Measurements from ENCODE around the gene TNFRSF17. TPM values are rescaled to one million over a fixed set of nuclear protein-coding genes. Genes with fewer than 3 reads are reported as not detected.

The TNFRSF17 gene
- total and polyA plus RNA-seq, 9 of the 15 experiments (the other 6 are each of a cell fraction or from before 2014, with no cell fraction given): not detected

DNA sequence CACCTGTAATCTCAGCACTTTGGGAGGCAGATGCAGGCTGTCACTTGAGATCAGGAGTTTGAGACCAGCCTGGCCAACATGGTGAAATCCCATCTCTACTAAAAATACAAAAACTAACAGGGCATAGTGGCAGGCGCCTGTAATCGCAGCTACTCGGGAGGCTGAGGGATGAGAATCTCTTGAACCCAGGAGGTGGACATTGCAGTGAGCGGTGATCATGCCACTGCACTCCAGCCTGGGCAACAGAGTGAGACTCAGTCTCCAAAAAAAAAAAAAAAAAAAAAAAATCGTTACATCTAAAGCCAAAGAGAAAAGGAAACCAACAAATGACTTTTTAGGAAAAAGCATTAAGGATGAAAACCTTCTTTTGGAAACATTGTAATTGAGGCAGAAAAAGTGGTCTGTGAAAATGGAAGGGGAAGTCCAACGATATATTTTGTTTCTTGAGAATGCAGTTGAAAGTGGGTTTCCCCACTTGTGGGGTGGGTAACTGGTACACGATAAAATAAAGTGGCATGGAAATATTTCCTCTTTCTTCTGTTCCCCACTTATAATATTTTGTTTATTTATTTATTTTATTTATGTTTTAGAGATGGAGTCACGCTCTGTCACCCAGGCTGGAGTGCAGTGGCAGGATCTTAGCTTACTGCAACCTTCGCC, 14.1 kb downstream of the TNFRSF17 start:
- TF ChIP-seq MEIS2 (IDR thresholded peaks at IDR 0.05; ENCODE audit: partially characterized antibody): no peak
- TF ChIP-seq, protein P1, sequence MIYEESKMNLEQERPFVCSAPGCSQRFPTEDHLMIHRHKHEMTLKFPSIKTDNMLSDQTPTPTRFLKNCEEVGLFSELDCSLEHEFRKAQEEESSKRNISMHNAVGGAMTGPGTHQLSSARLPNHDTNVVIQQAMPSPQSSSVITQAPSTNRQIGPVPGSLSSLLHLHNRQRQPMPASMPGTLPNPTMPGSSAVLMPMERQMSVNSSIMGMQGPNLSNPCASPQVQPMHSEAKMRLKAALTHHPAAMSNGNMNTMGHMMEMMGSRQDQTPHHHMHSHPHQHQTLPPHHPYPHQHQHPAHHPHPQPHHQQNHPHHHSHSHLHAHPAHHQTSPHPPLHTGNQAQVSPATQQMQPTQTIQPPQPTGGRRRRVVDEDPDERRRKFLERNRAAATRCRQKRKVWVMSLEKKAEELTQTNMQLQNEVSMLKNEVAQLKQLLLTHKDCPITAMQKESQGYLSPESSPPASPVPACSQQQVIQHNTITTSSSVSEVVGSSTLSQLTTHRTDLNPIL (CRISPR knock-in tag; IDR thresholded peaks at IDR 0.05): no peak
- no peak for TF ChIP-seq THRAP3 (IDR thresholded peaks at IDR 0.05; ENCODE audit: borderline replicate concordance)
- TF ChIP-seq DMBX1 (CRISPR knock-in tag; IDR thresholded peaks at IDR 0.05; ENCODE audit: borderline replicate concordance): no peak
- TF ChIP-seq ZNF445 (CRISPR knock-in tag; IDR thresholded peaks at IDR 0.05; ENCODE audit: low read depth): no peak
- TF ChIP-seq ZNF507 (tag; conservative IDR thresholded peaks at IDR 0.05): no peak
- no peak for TF ChIP-seq HNRNPH1 (optimal IDR thresholded peaks at IDR 0.05; ENCODE audit: low read depth, low read length)
- TF ChIP-seq ZKSCAN3 (CRISPR knock-in tag; IDR thresholded peaks at IDR 0.05): no peak
- no peak for TF ChIP-seq ETV5 (CRISPR knock-in tag; IDR thresholded peaks at IDR 0.05; ENCODE audit: low read depth)
- TF ChIP-seq, protein P2, sequence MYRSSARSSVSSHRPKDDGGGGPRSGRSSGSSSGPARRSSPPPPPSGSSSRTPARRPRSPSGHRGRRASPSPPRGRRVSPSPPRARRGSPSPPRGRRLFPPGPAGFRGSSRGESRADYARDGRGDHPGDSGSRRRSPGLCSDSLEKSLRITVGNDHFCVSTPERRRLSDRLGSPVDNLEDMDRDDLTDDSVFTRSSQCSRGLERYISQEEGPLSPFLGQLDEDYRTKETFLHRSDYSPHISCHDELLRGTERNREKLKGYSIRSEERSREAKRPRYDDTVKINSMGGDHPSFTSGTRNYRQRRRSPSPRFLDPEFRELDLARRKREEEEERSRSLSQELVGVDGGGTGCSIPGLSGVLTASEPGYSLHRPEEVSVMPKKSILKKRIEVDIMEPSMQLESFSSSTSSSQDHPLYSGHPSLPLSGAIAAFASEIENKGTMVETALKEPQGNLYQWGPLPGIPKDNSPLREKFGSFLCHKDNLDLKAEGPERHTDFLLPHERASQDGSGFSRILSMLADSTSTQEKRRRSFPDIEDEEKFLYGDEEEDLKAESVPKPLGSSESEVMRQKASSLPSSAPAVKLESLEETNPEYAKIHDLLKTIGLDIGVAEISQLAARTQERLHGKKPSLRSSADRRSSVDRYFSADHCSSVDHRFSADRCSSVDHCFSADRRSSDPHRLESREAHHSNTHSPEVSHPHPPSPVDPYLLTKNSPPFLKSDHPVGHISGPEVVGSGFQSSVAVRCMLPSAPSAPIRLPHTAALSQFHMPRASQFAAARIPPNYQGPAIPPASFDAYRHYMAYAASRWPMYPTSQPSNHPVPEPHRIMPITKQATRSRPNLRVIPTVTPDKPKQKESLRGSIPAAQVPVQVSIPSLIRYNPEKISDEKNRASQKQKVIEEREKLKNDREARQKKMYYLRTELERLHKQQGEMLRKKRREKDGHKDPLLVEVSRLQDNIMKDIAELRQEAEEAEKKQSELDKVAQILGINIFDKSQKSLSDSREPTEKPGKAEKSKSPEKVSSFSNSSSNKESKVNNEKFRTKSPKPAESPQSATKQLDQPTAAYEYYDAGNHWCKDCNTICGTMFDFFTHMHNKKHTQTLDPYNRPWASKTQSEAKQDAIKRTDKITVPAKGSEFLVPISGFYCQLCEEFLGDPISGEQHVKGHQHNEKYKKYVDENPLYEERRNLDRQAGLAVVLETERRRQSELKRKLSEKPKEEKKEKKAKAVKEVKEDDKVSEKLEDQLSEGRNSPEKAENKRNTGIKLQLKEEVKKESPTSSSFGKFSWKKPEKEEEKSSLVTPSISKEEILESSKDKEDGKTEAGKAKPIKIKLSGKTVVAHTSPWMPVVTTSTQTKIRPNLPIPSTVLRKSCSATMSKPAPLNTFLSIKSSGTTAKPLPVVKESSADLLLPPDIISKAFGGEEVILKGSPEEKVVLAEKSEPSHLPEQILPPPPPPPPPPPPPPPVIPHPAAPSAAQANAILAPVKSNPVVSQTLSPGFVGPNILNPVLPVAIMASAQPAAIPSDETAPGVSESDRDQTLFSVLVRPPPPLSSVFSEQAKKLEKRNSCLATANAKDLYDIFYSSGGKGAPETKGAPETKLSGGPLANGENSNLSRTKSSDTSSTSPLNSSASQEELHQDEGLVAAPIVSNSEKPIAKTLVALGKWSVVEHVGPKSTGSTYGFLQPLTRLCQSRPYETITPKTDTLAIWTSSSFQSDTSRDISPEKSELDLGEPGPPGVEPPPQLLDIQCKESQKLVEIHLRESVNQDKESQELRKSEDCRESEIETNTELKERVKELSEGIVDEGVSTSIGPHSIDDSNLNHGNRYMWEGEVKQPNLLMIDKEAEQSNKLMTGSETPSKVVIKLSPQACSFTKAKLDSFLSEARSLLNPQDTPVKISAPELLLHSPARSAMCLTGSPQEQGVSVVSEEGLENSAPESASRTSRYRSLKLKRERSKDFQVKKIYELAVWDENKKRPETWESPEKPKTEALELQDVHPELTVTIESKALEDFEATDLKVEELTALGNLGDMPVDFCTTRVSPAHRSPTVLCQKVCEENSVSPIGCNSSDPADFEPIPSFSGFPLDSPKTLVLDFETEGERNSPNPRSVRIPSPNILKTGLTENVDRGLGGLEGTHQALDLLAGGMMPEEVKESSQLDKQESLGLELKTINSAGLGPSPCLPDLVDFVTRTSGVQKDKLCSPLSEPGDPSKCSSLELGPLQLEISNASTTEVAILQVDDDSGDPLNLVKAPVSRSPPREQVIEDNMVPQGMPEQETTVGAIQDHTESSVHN (IDR thresholded peaks at IDR 0.05; ENCODE audit: borderline replicate concordance in 1 of 2, low read depth in 1 of 2): no peak
- TF ChIP-seq SMARCA5 (IDR thresholded peaks at IDR 0.05): no peak
- Histone ChIP-seq H3K9ac (ENCODE audit: insufficient read depth in 1 of 2, low read depth in 2 of 2, low read length in 2 of 2) (no peak overlapping the region), H3K9me3 (replicated peaks; ENCODE audit: control insufficient read depth, insufficient read depth, low read depth, low read length) (no peaks in the 10 kb centered on the region), H3K79me2 (ENCODE audit: control insufficient read depth, insufficient read depth, low read length) (peaks cover 19% of the 10 kb centered on the region), H3K4me1 (replicated peaks in 1 of 2; ENCODE audit: control insufficient read depth in 2 of 2, insufficient read depth in 2 of 2, low read length in 2 of 2) (peaks cover 2 to 27% of the 10 kb centered on the region in 2 experiments; a peak in 3 of 5 replicates), H3K4me3 (no peak overlapping the region), H3K9me1 (ENCODE audit: control insufficient read depth, insufficient read depth, low read length) (no peaks in the 10 kb centered on the region), H3K27me3 (ENCODE audit: control insufficient read depth in 2 of 2, insufficient read depth in 2 of 2, low read length in 2 of 2) (no peaks in the 10 kb centered on the region), H3K4me2 (ENCODE audit: insufficient read depth, low read length) (no peak overlapping the region), H3K36me3 (ENCODE audit: control insufficient read depth, insufficient read depth, low read length) (no peaks in the 10 kb centered on the region), H3K27ac (ENCODE audit: extremely low read depth, low read depth, low read length) (no peak overlapping the region), H4K20me1 (replicated peaks; ENCODE audit: control insufficient read depth, insufficient read depth, low read length) (no peaks in the 10 kb centered on the region), H2AFZ (ENCODE audit: low read depth, low read length) (no peak overlapping the region)
- intact Hi-C loops (cut with micrococcal nuclease) (loop anchor here (5.0 kb wide), 1 partner anchor 88 kb away; no protein-coding TSS in a partner anchor), in situ Hi-C loops (cut with MboI) (no loop called here)
- POLR2A ChIA-PET: interaction anchor here (0.6 to 1.4 kb wide), 3 partner anchors 10 to 236 kb away, joined by 3 to 5 read pairs (median 4); partner anchors contain the start of genes TNFRSF17 and TXNDC11
- CTCF ChIA-PET (ENCODE audit: low intra/inter-chr PET ratio): no interaction called here
- BruUV-seq (replicated peaks): no TSS peak
- no peak for ATAC-seq
- no peak for DNase-seq (ENCODE audit: extremely low read depth in 1 of 4, low spot score in 3 of 4)
- no peak for FAIRE-seq
- 67% methylated on average over 7 of the region's 9 CpGs for WGBS (ENCODE audit: insufficient coverage, low coverage, missing lambda C conversion rate)

Data from K562 (cell line).